Right atrium auricular region (tissue), 2 donors: ENCODE results near the gene FCRLB. TPM values are rescaled to one million over a fixed set of nuclear protein-coding genes. Genes with fewer than 3 reads are reported as not detected.

Source experiments
- DNase-seq: peaks from one replicate; pipeline ENCODE4 v3.0.0-alpha.2; 2019; ENCODE audit warnings: low spot score
- H3K27ac ChIP-seq, 2 donors: fragments of 200-600 bp; sonication (generic); 1 replicate in 1 of 2; 2 replicates in 1 of 2; pipeline ENCODE4 v1.5.1; 2016 to 2019
- H3K27me3 ChIP-seq, 2 donors: fragments of 200-600 bp; sonication (generic); one replicate each; pipeline versions ENCODE4 v1.5.1 to v1.6.0; 2017 to 2019
- H3K36me3 ChIP-seq: fragments of 200-600 bp; sonication (generic); one replicate; pipeline ENCODE4 v1.5.1; 2016
- H3K4me1 ChIP-seq, 2 donors: fragments of 200-600 bp; sonication (generic); one replicate each; pipeline versions ENCODE4 v1.5.1 to v1.6.0; 2017 to 2019
- H3K4me3 ChIP-seq, 2 donors: fragments of 200-600 bp; sonication (generic); 1 replicate in 1 of 2; 2 replicates in 1 of 2; pipeline ENCODE4 v1.5.1; 2017 to 2019; ENCODE audit warnings: mild to moderate bottlenecking in 1 of 2, moderate library complexity in 1 of 2
- H3K9me3 ChIP-seq, 2 donors: fragments of 200-600 bp; sonication (generic); one replicate each; pipeline ENCODE4 v1.5.1; 2019
- total RNA-seq, 2 donors: library from RNA; depleted of rRNA; stranded (reverse); fragments of >200 nt; gene quantifications; one replicate each; pipeline ENCODE4 v1.1.0, GENCODE V29; 2016
- TF ChIP-seq, protein P1 (sequence below), 2 donors: fragments of 200-600 bp; sonication (generic); IDR thresholded peaks; one replicate each; pipeline ENCODE4 v1.5.1; 2019; ENCODE audit warnings: antibody characterized with exemption in 2 of 2

Gene FCRLB
- total RNA-seq, 2 donors from 2014 or later: 0.20 to 0.63 TPM

DNA sequence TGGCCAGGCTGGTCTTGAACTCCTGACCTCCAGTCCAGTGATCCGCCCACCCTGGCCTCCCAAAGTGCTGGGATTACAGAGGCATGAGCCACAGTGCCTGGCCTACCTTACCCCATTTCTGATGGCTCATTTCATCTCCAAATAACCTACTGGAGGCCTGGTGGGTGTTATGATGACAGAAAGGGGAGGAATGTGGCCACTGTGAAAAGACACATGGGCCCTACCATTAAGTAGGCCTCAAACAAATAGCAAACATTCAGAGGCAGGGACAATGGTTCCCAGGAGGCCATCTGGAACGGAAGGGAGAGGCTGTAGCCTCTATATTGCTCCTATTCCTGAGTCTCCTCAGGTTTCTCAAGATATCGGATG is 15.2 kb upstream of the FCRLB start:
- Histone ChIP-seq H3K4me1 (peaks cover 0 to 8% of the 10 kb centered on the region in 2 donors), H3K9me3 (no peaks in the 10 kb centered on the region), H3K27ac (peak overlapping the region in 1 of 2 donors; percentile 71), H3K36me3 (no peaks in the 10 kb centered on the region), H3K27me3 (no peaks in the 10 kb centered on the region), H3K4me3 (no peak overlapping the region)
- no peak for DNase-seq
- TF ChIP-seq, protein P1, sequence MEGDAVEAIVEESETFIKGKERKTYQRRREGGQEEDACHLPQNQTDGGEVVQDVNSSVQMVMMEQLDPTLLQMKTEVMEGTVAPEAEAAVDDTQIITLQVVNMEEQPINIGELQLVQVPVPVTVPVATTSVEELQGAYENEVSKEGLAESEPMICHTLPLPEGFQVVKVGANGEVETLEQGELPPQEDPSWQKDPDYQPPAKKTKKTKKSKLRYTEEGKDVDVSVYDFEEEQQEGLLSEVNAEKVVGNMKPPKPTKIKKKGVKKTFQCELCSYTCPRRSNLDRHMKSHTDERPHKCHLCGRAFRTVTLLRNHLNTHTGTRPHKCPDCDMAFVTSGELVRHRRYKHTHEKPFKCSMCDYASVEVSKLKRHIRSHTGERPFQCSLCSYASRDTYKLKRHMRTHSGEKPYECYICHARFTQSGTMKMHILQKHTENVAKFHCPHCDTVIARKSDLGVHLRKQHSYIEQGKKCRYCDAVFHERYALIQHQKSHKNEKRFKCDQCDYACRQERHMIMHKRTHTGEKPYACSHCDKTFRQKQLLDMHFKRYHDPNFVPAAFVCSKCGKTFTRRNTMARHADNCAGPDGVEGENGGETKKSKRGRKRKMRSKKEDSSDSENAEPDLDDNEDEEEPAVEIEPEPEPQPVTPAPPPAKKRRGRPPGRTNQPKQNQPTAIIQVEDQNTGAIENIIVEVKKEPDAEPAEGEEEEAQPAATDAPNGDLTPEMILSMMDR (IDR thresholded peaks at IDR 0.05): no peak

DNA sequence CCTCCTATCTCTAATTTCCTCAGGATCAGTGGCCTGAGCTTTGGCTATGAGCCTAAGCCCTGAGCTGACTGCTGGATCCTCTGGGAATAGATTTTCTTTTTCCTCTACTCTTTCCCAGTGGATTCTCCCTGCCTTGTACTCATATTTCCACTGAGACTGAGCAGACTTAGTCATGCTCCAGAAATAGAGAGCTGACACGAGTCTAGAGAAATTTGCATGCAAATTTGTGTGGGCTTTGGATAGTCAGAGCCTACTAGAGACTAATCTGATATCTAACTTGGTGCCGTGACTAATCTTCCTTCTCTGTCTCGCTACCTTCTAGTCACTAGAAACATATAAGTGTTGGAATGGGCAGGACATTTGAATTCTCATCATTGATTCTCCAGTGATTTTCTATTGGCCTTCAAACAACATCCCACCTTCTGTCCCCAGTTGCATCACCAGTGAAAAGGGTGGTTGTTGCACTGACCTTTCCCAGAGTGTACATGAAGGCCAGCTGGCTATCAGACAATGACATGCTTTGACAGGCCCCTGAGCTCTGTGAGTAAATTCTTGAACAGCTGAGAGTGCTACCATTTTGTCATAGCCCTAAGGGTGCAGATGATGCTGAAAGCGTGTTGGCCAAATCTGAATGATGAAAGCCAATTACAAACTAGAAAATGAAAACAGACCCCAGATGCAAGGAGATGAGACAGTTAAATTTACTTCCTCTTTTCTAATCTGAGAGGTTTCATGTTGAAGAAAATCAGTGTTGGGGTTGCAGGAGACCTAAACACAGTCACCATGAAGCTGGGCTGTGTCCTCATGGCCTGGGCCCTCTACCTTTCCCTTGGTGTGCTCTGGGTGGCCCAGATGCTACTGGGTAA is 14.6 kb upstream of the FCRLB start, which contains the start of gene FCRLA:
Gene FCRLA (plus strand): TSS at position 748 of the 866 bp plus-strand sequence. CDS start 36 bp downstream, at position 784.
- Histone ChIP-seq H3K27ac (peak within 1 kb of the TSS in 1 of 2 donors; percentile 71), H3K4me1 (peaks cover 0 to 8% of the 10 kb centered on the region in 2 donors), H3K4me3 (no peak within 1 kb of the TSS), H3K27me3 (no peaks in the 10 kb centered on the region), H3K36me3 (no peaks in the 10 kb centered on the region), H3K9me3 (no peaks in the 10 kb centered on the region)
- TF ChIP-seq, protein P1 (IDR thresholded peaks at IDR 0.05): no peak
- DNase-seq: no peak

DNA sequence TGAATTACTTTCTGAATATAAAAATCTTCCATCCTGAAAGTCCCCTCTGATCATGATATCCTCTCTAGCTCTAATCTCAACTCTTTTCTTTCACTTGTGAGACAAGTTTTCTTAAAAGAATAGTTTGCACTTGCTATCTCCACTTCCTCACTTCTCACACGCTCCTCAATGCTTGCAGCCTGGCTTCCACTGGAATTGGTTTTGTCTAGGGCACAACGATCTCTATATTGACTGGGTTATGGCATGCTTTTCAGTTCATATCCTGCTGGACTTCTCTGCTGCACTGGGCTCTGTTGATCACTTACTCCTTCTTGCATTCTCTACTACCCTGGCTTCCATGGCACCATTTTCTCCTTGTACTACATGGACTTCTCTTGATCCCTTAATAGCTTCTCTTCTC is 13.8 kb upstream of the FCRLB start:
- TF ChIP-seq, protein P1 (IDR thresholded peaks at IDR 0.05): no peak
- Histone ChIP-seq H3K4me3 (no peak overlapping the region), H3K4me1 (peaks cover 0 to 8% of the 10 kb centered on the region in 2 donors), H3K27me3 (no peaks in the 10 kb centered on the region), H3K27ac (peak overlapping the region in 1 of 2 donors; percentile 61), H3K9me3 (no peaks in the 10 kb centered on the region), H3K36me3 (no peaks in the 10 kb centered on the region)
- DNase-seq: no peak

DNA sequence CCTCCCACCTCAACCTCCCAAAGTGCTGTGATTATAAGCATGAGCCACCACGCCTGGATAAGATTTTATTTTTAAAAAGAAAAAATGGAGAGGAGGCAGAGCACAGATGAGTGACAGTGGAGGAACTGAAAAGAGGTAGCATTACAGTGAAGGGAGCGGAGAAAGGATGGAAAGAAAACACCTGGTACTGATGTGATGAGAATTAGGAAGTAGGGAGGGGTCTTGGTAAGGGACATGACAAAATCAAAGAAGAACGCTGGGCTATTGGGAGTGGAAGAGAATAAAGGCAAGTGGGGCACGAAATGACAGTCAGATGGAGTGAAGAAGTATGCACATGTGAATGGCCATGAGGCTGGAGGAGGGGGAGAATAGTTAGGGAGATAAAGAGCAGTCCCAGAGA is 12.0 kb upstream of the FCRLB start:
- H3K4me1 ChIP-seq: peaks cover 0 to 8% of the 10 kb centered on the region in 2 donors
- H3K27ac ChIP-seq: no peak overlapping the region
- H3K27me3 ChIP-seq: no peaks in the 10 kb centered on the region
- H3K4me3 ChIP-seq: no peak overlapping the region
- TF ChIP-seq, protein P1 (IDR thresholded peaks at IDR 0.05): no peak
- no peaks in the 10 kb centered on the region for H3K9me3 ChIP-seq
- H3K36me3 ChIP-seq: no peaks in the 10 kb centered on the region
- DNase-seq: no peak

DNA sequence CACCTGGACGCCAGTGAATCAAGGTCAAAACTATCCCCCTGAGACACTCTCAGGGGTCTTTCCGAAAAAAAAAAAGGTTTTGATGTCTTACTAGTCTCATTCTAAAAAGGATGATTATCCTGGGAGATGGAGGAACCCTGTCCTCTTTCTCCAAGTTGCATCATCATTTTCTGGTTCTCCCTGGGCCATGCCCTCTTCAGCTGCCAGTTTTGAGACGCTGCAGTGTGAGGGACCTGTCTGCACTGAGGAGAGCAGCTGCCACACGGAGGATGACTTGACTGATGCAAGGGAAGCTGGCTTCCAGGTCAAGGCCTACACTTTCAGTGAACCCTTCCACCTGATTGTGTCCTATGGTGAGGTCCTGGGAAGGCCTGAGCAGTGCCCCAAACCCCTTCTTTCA is 10.8 kb upstream of the FCRLB start:
- no peaks in the 10 kb centered on the region for H3K27me3 ChIP-seq
- H3K9me3 ChIP-seq: no peaks in the 10 kb centered on the region
- H3K27ac ChIP-seq: no peak overlapping the region
- TF ChIP-seq, protein P1 (IDR thresholded peaks at IDR 0.05): no peak
- H3K4me1 ChIP-seq: peaks cover 0 to 8% of the 10 kb centered on the region in 2 donors
- no peaks in the 10 kb centered on the region for H3K36me3 ChIP-seq
- no peak for DNase-seq
- H3K4me3 ChIP-seq: no peak overlapping the region
